GM19023 (cell line): ENCODE results near the gene SRBD1.

Experiments used
- ATAC-seq: cut with Tn5 transposase; IDR thresholded peaks from one replicate; pipeline ENCODE4 v1.9.1; 2021; ENCODE audit warnings: mild to moderate bottlenecking, moderate library complexity; ENCODE audit not compliant: unreplicated experiment

Gene SRBD1

DNA sequence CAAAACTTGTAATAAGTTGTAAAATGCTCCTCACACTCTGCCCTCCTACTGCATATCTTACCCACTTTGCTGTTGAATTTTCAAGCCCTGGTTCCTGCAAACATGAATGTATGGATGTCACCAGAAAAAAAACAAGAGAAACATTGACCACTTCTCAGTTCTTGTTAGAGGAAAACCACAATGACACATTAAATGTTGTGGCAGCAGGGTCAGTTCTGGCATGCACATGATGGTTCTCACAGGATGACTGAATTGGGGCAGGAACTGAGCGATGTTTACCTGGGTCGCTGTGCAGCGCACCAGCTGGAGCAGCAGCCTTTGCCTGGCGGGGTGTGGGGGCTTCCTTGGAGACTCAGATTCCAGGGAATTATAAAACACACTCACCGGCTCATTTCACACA lies 26.4 kb upstream of the SRBD1 start:
- peak; percentile 58 for ATAC-seq

DNA sequence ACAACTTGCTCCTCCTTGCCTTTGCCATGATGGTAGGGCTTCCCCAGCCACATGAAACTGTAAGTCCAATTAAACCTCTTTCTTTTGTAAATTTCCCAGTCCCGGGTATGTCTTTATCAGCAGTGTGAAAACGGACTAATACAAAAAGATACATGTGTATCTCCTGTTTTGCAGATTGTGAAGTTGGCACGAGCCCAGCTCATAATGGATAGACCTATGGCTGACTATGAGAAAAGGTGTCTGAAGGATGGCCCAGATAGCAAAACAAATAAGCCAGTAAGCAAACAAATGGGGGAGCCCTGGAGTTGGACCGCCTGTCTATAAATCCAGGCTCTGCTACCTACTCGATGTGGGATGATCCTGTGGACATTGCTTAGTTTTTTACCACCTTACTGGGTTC lies 24.9 kb upstream of the SRBD1 start:
- ATAC-seq, result no peak

DNA sequence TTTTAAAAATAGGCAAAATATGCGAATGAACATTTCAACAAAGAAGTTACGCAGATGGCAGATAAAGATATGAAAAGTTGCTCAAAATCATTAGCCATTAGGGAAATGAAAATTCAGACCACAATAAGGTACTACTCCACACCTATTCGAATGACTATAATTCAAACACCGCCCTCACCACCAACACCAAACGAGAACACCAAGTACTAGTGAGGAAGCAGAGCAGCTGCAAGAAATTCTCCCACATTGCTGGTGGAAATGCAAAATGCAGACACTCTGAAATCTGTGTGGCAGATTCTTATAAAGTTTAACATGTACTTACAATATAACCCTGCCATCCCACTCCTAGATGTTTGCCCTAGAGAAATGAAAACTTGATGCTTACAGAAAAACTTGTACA lies 23.2 kb upstream of the SRBD1 start:
- no peak for ATAC-seq

DNA sequence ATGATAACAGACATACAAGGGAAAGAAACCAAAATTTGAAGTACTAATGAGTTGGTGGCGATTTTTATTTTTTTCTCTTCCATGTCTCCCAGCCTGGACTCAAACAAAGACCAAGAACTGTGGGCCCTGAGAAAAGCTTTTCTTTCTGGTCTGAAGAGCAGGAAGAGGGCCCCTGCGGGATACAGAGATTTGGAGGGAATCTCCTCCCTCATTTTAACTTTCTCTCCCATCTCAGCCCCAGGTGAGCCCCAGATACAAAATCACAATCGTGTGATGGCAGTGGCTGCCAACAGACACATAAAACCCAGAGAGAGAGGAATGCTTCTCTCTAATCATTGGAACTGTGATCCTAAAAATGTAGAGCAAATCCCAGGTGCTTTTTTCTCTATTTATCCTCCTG lies 20.9 kb upstream of the SRBD1 start:
- no peak for ATAC-seq

DNA sequence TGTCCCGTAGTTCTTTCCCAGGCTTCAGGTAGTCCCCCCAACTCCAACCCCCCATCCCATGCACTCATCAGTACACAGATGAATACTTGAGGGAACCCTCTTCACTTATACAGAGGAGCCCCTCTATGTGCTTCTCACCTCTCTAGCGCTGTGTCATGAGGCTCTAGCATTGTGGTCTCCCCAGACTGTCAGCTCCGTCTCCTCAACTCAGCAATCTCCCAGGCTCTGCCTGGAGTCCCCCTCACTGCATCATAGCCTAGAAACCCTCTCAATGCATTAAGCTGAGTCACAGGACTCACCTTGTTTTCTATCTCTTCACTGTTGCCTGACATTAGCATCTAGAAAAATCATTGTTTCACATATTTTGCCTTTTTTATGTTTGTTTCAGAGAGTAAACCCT lies 20.3 kb upstream of the SRBD1 start:
- no peak for ATAC-seq

DNA sequence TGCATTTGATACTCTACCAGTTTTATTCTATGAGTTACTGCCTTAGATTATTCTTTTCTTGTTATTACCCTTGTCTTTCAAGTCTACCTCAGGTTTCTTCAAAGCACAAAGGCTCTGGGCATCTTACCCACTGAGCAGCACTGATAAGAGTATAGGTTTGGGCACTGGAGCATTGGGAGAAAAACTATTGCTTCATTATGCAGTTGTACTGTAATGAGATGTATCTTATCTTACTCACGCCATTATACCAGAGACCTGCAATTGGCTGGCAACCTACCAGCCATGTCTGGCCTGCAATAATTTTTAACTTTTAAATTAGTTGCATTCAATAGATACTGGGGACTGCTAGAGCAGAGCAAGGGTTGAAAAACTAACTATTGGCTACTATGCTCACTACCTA lies 18.9 kb upstream of the SRBD1 start:
- no peak for ATAC-seq

DNA sequence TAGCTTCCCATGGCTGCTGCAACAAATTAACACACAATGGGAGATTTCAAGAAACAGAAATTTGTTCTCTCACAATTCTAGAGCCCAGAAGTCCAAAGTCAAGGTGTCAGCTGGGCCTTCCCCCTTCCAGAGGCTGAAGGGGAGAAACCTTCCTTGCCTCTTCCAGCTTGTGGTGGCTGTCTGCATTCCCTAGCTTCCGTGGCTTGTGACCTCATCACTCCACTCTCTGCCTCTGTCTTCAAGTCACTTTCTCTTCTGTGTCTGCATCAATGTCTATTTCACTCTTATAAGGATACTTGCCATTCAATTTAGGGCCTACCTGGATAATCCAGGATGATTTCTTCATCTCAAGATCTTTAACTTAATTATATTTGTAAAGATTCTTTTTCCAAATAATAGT lies 16.8 kb upstream of the SRBD1 start:
- no peak for ATAC-seq

DNA sequence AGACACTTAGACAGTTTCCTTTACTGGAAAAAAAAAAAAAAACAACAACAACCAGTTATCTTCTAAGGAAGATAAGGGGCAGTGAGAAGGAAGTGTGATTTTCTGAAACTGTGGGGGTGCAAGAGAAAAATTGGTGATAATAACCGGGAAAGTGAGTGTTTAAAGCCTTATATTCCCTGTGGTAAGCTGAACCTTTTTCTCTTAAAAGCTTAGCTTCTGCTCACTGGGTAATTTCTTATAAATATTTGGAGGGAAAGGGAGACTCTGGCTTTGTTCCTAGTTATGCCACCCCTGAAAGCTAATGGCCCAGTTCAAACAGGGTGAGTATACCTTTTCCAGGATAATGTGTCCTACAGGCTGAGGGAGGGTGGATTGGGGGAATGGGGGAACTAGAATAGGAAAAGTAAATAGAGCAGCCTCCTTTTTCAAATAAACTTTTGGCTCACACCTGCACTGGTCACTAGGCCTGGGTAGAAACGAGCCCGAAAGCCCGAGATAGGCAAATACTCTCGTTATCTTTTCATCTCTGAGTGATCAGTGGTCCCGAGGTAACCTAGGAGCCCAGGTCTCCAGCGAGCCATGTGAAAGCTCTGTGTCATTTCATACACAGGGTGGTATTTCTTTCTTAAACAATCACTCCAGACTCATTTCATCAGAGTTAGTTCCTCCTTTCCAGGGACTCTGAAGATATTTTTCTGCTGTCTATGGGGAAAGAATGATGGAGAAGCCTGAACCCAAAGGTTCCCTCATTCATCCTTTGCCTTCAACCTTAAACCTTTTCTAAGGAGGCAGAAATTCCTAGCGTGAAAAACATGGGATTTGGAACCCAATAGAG lies 15.5 kb upstream of the SRBD1 start:
- ATAC-seq, result no peak

DNA sequence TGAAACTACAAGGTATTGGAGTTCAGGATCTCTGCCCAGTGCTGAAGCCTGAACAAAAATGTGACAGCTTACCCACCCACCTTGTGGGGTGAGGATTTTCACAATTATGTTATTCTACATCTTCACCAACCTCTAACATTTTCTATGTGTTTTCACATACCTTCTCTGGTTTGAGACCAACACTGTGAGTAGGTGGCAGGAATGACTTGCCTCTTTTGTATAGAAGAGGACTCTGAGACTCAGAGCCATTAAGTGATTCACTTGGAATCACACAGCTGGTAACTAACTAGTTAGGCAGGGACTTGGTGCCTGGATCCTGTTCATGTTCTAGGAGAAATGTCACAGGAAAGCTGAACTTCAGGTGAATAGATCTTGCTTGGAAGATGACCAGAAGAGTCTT lies 14.8 kb upstream of the SRBD1 start:
- no peak for ATAC-seq

DNA sequence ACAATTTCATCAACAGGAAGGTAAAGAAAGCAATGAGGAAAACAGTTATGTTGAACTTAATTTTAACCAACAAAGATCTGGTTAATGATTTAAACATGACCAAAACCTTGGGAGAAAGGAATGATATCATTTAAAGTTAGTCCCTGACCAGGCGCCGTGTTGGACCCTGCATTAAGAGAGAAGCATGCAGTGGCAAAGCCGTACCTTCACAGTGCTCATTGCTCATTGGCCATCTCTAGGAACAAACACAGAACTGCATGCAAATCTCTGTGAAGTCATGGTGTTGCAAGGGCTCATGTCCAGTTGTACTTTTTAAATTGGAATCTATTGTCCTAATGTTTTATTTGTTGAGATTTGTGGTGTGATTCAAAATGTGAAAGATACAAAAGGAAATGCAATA lies 12.0 kb upstream of the SRBD1 start:
- ATAC-seq, result no peak

DNA sequence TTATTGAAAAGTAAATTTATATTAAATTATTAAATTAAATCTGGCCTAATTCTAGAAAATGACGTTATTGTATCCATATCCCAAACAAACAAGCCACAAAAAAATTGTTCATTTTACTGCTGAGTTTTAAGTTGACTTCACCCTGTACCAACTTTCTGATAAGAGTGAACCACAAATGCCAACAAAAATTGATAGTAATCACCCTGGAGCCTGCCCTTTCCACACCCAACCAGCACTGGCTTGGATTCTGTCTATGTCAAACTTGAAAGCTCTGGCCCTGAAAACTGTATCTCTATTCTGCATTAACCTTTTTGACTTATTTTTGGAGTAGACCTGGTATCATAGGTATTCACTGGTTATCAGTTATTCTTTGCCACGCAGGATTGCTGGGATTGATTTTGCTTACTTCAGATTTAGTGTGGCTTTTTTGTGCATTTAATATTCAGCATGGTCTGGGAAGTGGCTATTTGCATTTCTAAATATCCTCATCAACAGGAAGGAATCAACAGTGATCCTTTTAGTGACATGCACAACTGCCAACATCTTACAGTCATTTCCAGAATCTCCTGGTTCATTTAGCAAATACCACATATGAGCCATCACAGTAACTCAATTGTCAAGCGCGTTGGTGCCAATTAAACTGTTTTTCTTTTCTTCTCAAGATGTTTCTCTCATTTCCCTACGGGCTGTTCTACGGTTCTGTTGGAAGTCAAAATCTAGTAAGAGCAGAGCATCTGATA lies 11.4 kb upstream of the SRBD1 start:
- no peak for ATAC-seq

DNA sequence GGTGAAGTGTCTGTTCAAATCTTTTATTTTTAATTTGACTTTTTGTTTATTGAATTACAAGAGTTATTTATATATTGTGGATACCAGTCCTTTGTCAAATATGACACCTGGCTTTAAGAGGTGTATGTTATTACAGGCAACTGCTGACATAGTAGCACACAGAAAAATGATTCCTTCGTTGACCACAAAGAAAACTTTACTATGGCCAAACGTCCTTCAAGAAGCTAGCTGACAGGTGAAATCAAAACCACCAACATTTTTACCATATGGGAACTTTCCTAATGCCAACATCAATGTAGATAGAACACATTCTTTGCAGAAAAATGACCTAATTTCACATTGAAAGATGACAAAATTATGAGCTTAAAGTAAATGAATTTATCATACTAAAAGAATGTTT lies 6.4 kb upstream of the SRBD1 start:
- ATAC-seq, result no peak

DNA sequence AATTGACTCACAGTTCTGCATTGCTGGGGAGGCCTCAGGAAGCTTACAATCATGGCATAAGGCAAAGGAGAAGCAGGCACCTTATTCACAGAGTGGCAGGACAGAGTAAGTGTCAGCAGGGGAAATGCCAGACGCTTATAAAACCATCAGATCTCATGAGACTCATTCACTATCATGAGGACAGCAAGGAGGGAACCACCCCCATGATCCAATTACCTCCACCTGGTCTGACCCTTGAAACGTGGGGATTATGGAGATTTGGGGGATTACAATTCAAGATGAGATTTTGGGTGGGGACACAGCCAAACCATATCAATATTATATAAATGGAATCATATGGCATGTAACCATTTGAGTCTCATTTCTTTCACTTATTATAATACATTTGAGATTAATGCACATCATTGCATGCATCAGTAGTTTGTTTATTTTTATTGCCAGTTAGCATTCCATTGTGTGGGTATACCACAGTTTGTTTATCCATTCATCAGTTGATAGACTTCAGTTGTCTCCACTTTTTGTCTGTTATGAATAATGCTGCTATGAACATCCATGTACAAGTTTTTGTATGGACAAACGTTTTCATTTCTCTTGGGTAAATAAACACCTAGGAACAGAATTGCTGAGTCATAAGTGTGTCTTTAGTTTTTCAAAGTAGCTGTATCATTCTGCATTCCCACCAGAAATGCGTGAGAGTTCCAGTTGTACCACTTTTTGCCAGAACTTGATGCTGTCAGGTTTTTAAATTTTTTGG lies 5.8 kb upstream of the SRBD1 start:
- no peak for ATAC-seq

DNA sequence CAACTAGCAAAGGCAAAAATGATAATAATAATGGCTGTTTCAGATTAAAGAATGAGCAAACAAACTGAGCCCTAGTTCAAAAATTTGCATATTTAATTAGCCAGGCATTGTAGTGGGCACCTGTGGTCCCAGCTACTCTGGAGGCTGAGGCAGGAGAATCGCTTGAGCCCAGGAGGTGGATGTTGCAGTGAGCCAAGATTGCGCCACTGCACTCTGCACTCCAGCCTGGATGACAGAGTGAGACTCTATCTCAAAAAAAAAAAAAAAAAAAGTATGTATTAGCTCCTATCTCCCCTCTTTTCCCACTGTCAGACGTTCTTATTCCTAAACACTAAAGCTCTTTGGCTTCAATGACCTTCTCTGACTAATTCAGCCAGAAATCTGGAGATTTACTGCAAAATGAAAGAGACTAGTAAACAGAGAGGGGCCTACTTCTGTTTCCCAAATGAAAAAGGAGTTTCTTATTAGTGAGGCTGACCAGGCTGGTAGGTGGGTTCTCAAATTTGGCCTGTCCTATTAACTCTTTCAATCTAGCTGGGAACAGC lies 3.9 kb upstream of the SRBD1 start:
- ATAC-seq, result no peak

DNA sequence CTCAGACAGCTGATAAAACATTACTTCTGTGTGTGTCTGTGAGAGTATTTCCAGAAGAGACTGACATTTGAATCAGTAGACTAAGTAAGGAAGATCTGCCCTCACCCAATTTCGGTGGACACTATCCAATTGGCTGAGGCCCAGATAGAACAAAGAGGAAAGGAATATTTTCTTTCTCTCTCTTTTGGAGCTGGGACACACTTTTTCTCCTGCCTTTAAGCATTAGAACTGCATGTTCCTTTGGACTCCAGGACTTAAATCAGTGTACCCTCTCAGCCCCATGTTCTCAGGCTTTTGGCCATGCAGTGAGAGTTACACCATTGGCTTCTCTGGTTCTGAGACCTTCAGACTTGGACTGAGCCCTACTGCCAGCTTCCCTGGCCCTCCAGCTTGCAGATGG lies 3.3 kb upstream of the SRBD1 start:
- no peak for ATAC-seq

DNA sequence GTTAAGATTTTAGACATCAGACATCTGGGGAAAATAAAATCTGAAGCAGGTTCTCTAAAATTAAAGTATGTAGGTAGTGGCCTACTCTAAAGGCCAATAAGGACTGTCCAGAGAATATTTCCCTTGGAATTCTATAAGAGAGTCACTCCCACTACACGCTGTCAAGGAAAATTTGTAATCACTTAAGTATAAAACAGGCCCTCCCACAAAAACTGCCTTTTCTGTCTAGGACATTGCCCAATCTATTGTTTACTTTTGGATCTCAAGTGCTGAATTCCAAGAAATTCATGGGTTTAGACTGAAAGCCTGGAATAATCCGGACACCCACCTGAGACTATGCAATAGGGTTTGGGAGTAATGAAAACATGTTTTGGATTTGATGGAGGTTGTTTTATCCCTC lies 1.7 kb upstream of the SRBD1 start:
- ATAC-seq, result no peak

DNA sequence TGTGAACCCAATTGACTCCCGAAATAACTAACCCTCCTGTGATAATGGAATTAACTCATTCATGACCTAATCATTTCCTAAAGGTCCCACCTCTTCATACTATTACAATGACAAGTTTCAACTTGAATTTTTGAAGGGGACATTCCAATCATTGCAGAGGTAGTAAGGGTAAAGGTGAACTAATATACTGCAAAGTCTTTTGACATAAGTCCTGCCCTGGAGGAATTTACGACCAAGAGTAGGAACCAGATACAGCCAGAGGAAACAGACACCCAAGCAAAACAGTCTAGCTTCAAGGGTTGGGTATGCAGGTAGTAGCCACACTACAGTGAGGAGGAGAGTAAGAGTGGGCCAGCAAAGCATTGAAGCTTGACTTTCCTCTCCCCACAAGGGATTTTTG lies 1.2 kb upstream of the SRBD1 start:
- no peak for ATAC-seq

DNA sequence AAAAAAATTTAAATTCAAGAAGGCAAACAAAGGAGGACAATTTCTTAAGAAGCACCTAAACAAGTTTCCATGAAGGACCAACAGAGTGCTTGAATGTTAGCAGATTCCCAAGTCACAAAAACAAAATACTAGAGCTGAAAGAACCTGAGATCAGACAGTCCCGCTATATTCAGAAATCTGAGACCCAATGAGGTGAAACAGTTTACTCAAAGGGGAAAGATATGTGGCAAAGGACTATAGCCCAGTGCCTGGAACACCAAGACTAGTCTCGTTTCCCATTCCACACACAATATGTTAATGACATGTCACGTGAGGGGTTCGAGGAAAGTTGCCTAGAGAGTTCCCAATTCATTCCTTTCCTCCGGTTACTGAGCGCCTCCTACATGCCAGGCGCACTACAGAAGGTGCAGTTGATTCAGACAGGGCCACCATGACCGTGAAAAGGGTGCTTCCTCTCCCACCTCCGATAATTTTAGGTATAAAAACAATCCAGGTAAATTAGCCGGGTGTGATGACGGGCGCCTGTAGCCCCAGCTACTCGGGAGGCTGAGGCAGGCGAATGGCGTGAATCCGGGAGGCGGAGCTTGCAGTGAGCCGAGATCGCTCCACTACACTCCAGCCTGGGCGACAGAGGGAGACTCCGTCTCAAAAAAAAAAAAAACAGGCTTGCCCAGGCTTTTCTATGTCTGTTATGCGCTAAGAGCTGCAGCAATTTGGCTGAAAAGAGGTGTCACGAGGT lies 617 bp downstream of the SRBD1 start:
- ATAC-seq, result peak; percentile 58

DNA sequence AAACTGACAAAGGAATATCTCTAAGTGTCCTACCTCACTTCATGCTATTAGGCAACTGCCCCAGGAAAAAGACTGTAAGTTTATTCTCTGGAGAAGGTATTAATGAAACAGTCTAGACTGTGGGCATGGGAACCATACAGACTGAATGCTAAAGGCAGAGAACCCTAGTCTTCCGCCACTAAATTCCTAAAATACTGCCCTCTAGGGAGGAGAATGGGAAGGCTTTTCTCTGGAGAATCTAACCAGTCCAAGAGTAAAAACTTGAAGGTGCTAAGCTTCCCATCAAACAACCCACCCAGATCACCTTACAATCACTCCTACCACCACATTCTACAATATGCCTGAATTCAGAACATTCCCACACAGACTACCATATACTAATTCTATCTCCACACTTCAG lies 3.4 kb downstream of the SRBD1 start:
- no peak for ATAC-seq

DNA sequence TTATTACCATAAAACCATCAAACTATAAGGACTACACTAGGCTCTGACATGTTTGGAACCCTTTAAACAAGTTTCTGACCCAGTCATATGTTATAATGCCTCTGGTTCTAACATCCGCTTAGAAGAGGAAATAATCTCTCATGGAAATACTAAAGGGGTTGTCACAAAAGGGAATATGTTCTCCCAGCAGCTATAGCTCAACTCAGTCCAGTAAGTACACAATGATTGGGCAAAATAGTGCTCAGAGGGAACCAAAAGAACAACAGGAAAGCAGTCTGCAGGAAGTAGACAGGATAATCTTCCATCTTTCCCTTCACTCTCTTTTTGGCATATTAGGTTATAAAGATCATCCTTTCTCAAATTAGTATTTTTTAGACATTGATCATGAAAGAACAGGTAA lies 4.3 kb downstream of the SRBD1 start:
- ATAC-seq, result no peak

DNA sequence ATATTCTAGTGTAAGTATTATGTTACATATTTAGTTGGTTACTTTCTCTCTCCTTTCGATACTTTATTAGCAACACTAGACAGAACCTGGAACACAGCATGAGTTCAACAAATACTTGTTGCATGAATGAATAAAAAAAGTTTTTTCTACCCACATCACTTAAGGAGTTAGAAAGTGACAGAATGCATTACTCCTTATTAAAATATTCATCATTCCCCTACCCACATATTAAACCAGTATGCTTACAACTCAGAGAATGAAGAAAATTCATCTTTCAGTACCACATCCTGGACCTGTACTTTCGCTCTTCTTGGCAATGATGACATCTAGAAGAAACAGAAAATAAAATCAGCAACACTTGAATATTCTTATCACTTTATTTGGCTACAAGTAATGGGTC lies 6.0 kb downstream of the SRBD1 start:
- no peak for ATAC-seq
